Measurements from ENCODE around the gene TM4SF20.
"Not testable (repeated sequence)": the region's sequence is repeated elsewhere in the genome, so short reads cannot be mapped to it uniquely, and the experiment has no call there.

The TM4SF20 gene

DNA sequence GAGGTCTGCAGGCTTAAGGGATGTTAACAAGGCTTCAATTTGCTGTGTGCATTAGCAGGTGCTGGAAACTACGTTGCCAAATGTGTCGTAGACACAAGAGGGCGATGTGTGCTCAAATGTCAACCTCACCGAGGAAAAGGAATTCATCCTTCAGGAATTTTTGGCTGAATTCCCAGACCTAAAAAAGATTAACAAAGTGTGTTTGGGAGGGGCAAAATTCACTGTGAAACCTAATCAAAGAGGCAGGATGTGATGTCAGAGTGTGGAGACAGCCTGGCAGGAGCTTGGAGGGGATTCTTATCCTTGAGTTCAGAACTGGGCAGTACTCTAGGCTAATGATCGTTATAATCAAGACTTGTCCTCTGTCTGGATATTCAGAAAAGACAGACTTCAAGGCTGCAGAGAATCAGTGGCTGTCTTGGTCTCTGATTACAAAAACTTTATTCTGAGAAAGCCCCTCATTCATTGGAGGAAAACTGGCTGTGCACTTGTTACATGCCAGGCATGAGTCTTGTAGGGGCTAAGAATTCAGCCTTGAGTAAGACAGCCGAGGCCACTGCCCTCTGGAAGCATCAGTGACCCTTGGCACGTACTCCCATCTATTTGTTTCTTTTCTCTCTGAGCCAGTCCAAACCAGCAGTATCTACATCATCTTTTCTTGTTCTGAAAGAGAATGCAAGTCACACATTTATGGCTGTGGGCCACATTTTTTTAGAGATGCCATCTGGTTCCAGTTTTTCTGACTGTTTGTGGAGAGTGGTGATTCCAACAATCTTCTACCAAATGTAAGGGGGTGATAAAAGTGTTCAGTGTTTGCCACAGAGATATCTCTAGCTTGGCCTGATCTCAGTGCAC lies 27.3 kb upstream of the TM4SF20 start:
- Mint-ChIP-seq H3K4me1 (ENCODE audit: low read depth) (peaks cover 68% of the 10 kb centered on the region), H3K9me3 (no peaks in the 10 kb centered on the region), H3K4me3 (no peak overlapping the region), H3K36me3 (ENCODE audit: low read depth) (no peaks in the 10 kb centered on the region), H3K27me3 (no peaks in the 10 kb centered on the region), H3K27ac (peak overlapping the region; percentile 38)

DNA sequence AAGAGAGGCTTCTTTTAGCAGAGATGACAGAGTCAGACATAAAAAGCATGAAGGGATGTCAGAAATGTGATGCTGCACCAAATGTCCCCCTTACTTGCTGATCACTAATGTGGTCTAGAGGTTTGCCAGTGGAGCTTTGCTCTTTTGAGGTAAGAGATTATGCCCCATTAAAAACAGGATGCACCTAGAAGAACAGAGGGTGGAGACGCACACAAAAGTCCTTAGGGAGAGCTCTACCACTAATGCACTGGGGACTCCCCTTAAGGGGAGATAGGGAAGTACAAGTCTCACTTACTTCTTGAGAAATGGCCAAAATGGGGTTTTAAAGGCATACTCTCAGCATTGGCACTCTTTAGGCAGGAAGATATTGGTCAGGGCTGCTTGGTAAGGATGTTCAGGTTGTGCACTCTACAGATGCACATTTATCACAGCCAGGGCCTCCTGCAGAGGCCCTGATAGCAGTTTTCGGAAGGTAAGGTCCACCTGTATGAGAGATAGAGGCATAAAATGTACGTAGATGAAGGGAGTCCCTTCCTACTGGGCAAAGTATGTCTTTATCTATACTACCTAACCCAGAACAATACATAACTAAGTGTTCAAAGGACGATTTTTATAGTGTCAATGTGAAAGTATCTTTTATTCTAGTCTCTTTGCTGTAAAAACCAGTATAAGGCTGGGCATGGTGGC lies 25.6 kb upstream of the TM4SF20 start:
- H3K4me1 Mint-ChIP-seq (ENCODE audit: low read depth) = peaks cover 53% of the 10 kb centered on the region
- no peaks in the 10 kb centered on the region for H3K36me3 Mint-ChIP-seq (ENCODE audit: low read depth)
- H3K27me3 Mint-ChIP-seq = no peaks in the 10 kb centered on the region
- no peak overlapping the region for H3K27ac Mint-ChIP-seq
- H3K9me3 Mint-ChIP-seq = no peaks in the 10 kb centered on the region
- no peak overlapping the region for H3K4me3 Mint-ChIP-seq

DNA sequence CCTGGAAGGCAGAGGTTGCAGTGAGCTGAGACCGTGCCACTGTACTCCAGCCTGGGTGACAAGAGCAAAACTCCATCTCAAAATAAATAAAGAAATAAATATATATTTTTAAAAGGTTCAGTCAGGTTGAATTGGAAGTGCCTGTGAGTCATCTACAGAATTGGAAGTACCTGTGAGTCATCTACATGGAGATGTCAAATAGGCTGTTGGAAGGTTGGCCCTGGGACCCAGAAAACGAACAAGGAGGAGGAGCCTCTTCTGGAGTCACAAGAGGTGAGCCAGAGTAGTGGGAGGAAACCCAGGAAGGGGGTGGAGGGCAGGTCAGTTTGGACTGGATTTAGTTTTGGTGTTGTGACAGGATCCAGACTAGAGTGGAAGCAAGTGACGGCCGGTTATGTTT lies 23.9 kb upstream of the TM4SF20 start:
- H3K4me3 Mint-ChIP-seq = no peak overlapping the region
- H3K4me1 Mint-ChIP-seq (ENCODE audit: low read depth) = peaks cover 56% of the 10 kb centered on the region
- H3K36me3 Mint-ChIP-seq (ENCODE audit: low read depth) = no peaks in the 10 kb centered on the region
- no peaks in the 10 kb centered on the region for H3K27me3 Mint-ChIP-seq
- no peaks in the 10 kb centered on the region for H3K9me3 Mint-ChIP-seq
- H3K27ac Mint-ChIP-seq = no peak overlapping the region

DNA sequence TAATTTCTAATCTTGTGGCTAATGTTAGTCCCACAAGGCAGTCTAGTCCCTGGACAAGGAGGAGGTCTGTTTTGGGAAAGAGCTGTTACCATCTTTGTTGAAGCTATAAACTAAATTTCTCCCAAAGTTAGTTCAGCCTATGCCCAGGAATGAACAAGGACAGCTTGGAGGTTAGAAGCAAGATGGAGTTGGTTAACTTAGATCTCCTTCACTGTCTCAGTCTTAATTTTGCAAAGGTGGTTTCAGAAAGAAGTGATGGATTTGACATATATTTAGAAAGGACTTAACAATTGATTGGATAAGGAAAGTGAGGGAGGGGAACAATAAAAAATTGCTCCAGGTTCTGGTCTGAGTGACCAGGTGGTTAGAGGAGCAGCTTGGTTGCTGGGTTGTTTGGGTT lies 23.2 kb upstream of the TM4SF20 start:
- Mint-ChIP-seq H3K27ac (no peak overlapping the region), H3K27me3 (no peaks in the 10 kb centered on the region), H3K36me3 (ENCODE audit: low read depth) (no peaks in the 10 kb centered on the region), H3K4me3 (no peak overlapping the region), H3K9me3 (no peaks in the 10 kb centered on the region), H3K4me1 (ENCODE audit: low read depth) (peaks cover 56% of the 10 kb centered on the region)

DNA sequence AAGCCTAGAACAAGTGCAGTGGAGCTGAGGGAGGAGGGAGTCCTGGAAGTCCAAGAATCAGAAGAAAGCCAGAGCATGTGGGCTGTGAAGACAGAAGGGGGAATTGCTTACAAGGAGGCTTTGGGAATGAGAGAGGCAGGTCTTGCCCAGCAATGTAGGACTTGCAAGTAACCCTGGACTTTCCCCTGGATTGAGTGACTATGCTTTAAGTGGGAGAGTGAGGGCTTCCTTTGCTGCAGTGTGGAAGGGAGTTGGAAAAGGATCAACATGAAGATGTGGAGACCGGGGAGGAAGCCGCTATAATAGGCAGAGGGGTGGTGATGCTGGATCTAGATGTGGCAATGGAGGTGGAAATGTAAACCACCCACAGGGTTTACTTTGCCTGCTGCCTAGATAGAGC lies 22.4 kb upstream of the TM4SF20 start:
- H3K27ac Mint-ChIP-seq = no peak overlapping the region
- H3K9me3 Mint-ChIP-seq = no peaks in the 10 kb centered on the region
- peaks cover 48% of the 10 kb centered on the region for H3K4me1 Mint-ChIP-seq (ENCODE audit: low read depth)
- no peak overlapping the region for H3K4me3 Mint-ChIP-seq
- no peaks in the 10 kb centered on the region for H3K36me3 Mint-ChIP-seq (ENCODE audit: low read depth)
- no peaks in the 10 kb centered on the region for H3K27me3 Mint-ChIP-seq

DNA sequence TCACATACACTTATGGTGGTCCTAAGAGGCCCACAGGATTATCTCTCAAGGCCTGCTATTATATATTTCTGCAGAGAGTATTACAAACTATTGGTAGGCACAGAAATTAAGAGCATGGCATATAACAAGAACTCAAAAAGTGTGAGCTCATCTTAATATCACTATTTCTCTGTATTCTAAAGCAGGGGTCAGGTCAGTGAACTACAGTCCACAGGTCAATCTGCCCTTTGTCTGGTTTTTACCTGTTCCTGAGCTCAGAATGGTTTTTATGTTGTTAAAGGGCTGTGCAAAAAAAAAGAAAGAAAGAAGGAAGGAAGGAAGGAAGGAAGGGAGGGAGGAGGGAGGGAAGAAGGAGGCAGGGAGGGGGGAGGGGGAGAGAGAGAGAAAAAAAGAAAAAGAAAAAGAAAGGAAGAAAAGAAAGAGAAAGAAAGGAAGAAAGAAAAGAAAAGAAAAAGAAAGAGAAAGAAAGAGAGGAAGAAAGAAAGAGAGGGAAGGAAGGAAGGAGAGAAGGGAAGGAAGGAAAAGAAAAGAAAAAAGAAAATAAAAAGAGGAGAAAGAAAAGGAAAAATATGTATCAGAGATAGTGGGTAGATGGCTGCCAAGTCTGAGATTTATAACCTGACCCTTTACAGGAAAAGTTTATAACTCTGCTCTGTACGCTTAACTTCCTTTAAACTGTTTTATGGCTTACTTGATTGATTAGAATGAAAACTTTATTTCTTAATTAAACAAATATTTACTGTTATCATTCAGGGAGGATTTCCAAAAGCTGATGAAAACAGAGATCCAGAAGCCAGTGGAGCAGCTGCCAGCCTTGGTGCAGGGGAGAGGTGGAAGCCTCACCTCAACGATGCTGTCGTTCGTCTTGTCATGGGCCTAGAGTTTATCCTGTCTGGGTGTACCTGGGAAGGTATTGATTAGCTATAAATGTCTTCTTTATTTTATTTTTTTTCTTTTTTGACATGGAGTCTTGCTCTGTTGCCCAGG lies 19.9 kb upstream of the TM4SF20 start:
- Mint-ChIP-seq H3K4me3 (no peak overlapping the region), H3K9me3 (no peaks in the 10 kb centered on the region), H3K27me3 (no peaks in the 10 kb centered on the region), H3K4me1 (ENCODE audit: low read depth) (peaks cover 29% of the 10 kb centered on the region), H3K36me3 (ENCODE audit: low read depth) (no peaks in the 10 kb centered on the region), H3K27ac (no peak overlapping the region)

DNA sequence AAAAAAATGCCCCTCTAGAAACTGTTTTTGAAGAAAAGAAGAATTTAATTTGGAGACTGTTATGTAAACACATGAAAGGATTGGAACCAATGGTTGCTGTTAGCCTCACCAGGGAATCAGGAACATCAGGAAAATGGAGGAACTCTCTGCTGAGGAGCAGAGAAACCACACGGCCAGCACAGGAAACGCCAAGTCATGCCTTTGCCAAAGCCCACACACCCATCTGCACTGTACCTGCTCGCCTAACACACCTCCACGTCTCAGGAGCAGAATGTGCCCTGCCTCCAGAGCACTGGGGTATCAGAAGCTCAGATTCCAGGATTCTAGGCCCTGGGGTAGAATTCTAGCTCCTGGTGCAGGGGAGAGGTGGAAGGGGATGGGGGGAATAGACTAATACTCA lies 18.5 kb upstream of the TM4SF20 start:
- peak overlapping the region; percentile 13 for H3K27ac Mint-ChIP-seq
- H3K4me1 Mint-ChIP-seq (ENCODE audit: low read depth) = peaks cover 20% of the 10 kb centered on the region
- H3K27me3 Mint-ChIP-seq = no peaks in the 10 kb centered on the region
- no peak overlapping the region for H3K4me3 Mint-ChIP-seq
- no peaks in the 10 kb centered on the region for H3K36me3 Mint-ChIP-seq (ENCODE audit: low read depth)
- H3K9me3 Mint-ChIP-seq = no peaks in the 10 kb centered on the region

DNA sequence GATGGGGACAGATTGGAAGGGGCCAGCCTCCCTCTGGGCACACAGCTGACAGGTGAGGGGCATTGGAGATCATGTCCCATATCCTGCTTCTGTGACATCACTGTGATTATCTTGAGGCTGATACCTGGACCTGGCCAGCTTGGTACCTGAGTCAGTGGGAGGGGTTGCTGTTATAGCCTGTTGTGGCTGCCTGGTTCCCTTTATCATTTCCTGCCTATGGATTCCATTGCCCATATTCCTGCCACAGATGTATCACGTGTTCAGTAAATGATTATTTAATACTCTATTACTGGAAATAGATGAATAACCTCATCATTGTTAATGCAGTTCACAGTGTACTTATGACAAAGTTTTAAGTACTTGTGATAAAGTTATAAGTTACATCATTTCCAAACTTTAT lies 16.4 kb upstream of the TM4SF20 start:
- Mint-ChIP-seq H3K4me1 (ENCODE audit: low read depth) (peaks cover 16% of the 10 kb centered on the region), H3K27me3 (no peaks in the 10 kb centered on the region), H3K4me3 (no peak overlapping the region), H3K9me3 (no peaks in the 10 kb centered on the region), H3K27ac (no peak overlapping the region), H3K36me3 (ENCODE audit: low read depth) (no peaks in the 10 kb centered on the region)

DNA sequence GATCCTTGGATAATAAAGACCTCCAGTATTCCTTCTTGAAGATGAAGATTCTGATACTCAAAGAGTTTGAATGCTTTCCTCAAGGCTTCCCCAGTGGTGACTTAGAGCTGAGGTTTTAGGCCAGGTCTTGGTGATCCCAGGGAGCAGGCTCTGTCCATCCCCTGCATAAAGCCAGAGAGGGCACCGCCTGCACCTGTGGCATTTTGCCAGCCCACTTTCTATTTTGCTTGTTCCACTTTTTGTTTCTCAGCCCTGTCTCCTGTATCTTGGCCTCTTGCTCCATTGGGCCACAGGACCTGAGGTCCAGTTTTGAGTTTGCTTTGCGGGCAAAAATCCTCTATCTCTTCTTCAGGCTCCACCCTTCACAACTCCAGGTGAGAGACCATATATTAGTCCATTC lies 15.3 kb upstream of the TM4SF20 start:
- no peaks in the 10 kb centered on the region for H3K27me3 Mint-ChIP-seq
- no peak overlapping the region for H3K27ac Mint-ChIP-seq
- no peak overlapping the region for H3K4me3 Mint-ChIP-seq
- no peaks in the 10 kb centered on the region for H3K9me3 Mint-ChIP-seq
- H3K36me3 Mint-ChIP-seq (ENCODE audit: low read depth) = no peaks in the 10 kb centered on the region
- H3K4me1 Mint-ChIP-seq (ENCODE audit: low read depth) = peaks cover 16% of the 10 kb centered on the region

DNA sequence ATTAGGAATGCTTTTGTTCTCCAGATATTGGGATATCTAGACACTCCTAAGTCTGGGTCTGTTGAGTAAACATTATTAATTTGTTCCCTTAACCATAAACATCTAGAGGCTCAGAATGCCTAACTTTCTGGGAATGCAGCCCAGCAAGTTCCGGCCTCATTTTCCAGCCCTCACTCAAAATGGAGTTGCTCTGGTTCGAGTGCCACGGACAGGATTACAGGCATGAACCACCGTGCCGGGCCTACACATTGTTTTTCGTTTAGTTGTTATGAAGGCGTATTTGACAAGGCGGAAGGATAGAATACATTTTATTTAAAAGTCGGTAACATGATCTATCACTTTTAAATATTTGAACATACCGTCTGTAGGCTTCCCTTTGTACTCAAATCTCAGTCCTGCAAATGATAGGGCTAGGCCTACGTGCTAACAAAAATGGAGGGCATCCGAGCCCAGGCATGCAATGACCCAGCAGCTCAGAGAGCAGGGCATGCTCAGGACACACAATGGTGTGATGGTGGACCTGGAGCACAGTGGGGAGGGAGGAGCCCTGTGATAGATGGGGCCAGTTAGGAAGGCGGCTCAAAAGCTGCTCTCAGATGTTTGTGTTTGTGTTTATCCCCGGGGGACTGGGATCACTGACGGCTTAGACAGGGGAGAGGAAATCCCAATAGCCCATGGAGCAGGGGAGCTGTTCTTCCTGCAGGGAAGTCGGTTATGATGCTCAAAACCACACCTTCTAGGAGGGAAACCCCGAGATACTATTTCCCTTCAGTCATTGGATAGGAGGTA lies 11.6 kb upstream of the TM4SF20 start:
- H3K27ac Mint-ChIP-seq = no peak overlapping the region
- H3K4me3 Mint-ChIP-seq = no peak overlapping the region
- H3K4me1 Mint-ChIP-seq (ENCODE audit: low read depth) = peaks cover 21% of the 10 kb centered on the region
- no peaks in the 10 kb centered on the region for H3K27me3 Mint-ChIP-seq
- no peaks in the 10 kb centered on the region for H3K36me3 Mint-ChIP-seq (ENCODE audit: low read depth)
- no peaks in the 10 kb centered on the region for H3K9me3 Mint-ChIP-seq

DNA sequence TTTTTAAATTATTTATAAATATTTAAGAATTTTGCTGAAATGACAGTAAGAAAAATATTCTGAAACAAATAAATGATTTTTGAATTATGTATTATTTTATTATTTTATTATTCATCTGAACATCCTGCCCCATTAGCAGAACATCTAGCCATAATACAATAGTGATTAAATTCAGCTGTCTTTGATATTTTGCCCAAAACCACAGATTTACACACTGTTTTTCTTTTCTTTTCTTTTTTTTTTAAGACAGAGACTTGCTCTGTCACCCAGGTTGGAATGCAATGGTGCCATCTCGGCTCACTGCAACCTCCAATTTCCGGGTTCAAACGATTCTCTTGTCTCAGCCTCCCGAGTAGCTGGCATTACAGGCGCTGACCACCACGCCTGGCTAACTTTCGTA lies 10.6 kb upstream of the TM4SF20 start:
- H3K36me3 Mint-ChIP-seq (ENCODE audit: low read depth) = no peaks in the 10 kb centered on the region

DNA sequence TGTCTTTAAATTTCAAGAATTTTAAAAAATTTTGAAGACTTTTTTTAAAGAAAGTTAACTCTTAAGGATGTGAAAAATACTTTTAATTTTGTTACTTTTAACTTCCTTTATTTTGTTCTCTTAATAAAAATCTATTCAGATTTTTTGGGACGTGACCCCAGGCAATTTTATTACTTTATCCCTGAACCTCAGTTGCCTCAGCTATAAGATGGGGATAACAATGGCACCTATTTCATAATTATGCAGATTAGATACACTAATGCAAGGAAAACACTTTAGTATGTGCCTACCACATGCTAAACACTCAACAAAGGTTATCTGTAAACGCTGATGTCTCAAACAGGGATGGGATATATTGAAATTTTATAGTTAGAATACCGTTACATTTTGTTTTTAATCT lies 10.1 kb upstream of the TM4SF20 start:
- H3K4me1 Mint-ChIP-seq (ENCODE audit: low read depth) = peaks cover 27% of the 10 kb centered on the region
- H3K9me3 Mint-ChIP-seq = no peaks in the 10 kb centered on the region
- no peak overlapping the region for H3K27ac Mint-ChIP-seq
- no peaks in the 10 kb centered on the region for H3K27me3 Mint-ChIP-seq
- no peaks in the 10 kb centered on the region for H3K36me3 Mint-ChIP-seq (ENCODE audit: low read depth)
- H3K4me3 Mint-ChIP-seq = no peak overlapping the region

More for the DNA sequence above, 10.6 kb upstream of the TM4SF20 start:
- H3K4me1 Mint-ChIP-seq (ENCODE audit: low read depth) = peaks cover 27% of the 10 kb centered on the region
- H3K4me3 Mint-ChIP-seq = no peak overlapping the region
- no peak overlapping the region for H3K27ac Mint-ChIP-seq
- H3K9me3 Mint-ChIP-seq = no peaks in the 10 kb centered on the region
- no peaks in the 10 kb centered on the region for H3K27me3 Mint-ChIP-seq

DNA sequence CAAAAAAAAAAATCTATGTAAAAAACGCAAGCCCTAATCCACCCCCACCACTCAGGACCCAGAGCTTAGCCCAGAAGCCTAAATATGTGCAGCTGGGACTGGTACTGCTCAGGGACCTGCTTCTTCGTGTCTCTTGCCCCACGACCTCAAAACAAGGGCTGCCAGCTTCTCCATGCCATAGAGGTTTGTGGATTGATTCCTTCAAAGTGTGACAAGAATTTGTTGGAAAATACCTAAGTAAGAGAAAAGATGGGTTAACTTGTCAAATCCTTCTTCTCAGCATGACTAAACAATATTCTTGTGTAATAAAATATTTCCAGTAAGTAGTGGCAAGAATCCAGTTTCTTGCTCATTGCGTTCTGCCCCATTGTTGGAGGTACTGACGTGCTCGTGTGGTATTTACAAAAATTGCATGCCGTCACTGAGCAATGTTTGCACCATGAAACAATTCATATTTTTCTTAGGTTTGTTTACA lies 9.5 kb upstream of the TM4SF20 start:
- H3K4me3 Mint-ChIP-seq = no peak overlapping the region
- peaks cover 3% of the 10 kb centered on the region for H3K27me3 Mint-ChIP-seq
- H3K36me3 Mint-ChIP-seq (ENCODE audit: low read depth) = no peaks in the 10 kb centered on the region
- no peak overlapping the region for H3K27ac Mint-ChIP-seq
- no peaks in the 10 kb centered on the region for H3K9me3 Mint-ChIP-seq
- peaks cover 27% of the 10 kb centered on the region for H3K4me1 Mint-ChIP-seq (ENCODE audit: low read depth)

DNA sequence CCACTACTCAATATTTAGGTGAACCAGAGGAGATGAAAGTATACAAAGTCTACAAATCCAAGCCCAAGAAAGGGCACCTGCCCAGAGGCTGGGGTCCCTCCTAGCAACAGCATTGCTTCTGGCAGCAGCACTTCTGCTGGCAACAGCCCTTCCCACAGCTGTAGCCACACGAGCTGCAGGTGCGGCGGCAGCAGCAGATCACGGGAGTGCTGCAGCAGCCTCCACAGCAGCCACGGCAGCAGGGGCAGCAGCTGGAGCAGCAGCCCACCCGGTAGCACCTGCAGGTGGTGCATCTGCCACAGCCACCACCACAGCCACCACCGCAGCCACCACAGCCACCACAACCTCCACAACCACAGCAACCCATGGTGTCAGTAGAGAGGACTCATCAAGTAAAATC lies 8.5 kb upstream of the TM4SF20 start, which contains the start of gene SCYGR1:
SCYGR1 (minus strand) TSS at position 367 of the 400 bp plus-strand sequence; CDS start at position 367, 0 bp downstream.
- not testable (repeated sequence) for H3K27me3 Mint-ChIP-seq; H3K4me3 Mint-ChIP-seq; H3K36me3 Mint-ChIP-seq (ENCODE audit: low read depth); H3K9me3 Mint-ChIP-seq; H3K27ac Mint-ChIP-seq
- peaks cover 29% of the 10 kb centered on the region for H3K4me1 Mint-ChIP-seq (ENCODE audit: low read depth)
